ENCODE results near the gene HOXC10. TPM values are rescaled to one million over a fixed set of nuclear protein-coding genes. Genes with fewer than 3 reads are reported as not detected.

The HOXC10 gene
- total and polyA plus RNA-seq, 2 of the 8 experiments (the other 6 are each of a cell fraction or from before 2014, with no cell fraction given), result not detected

GRCh38 chr12:53940443-53941014 lies 44.4 kb upstream of the HOXC10 start (continued):
- TF ChIP-seq CTCF (IDR thresholded peaks at IDR 0.05; ENCODE audit: control extremely low read depth in 1 of 3, insufficient read depth in 1 of 3, low read depth in 1 of 3, low read length in 3 of 3) (no peak), SUZ12 (IDR thresholded peaks at IDR 0.05; ENCODE audit: low read length) (peak; percentile 78; the same call in 1 of the 2 replicates), NANOG (IDR thresholded peaks at IDR 0.05; ENCODE audit: insufficient read depth, low read depth, low read length, poor library complexity, severe bottlenecking) (no peak), KDM4A (IDR thresholded peaks at IDR 0.05; ENCODE audit: low read depth, low read length, severe bottlenecking) (no peak), JUN (IDR thresholded peaks at IDR 0.05; ENCODE audit: low read depth, low read length) (no peak), ATF2 (IDR thresholded peaks at IDR 0.05; ENCODE audit: low read length) (no peak), BRCA1 (IDR thresholded peaks at IDR 0.05; ENCODE audit: low read depth, low read length) (no peak), FOSL1 (IDR thresholded peaks at IDR 0.05; ENCODE audit: insufficient read depth, low read depth, low read length) (no peak)
